OCI-LY3 (cell line): ENCODE data around the gene UROC1.

Experiments
- H2AFZ ChIP-seq: fragments of 200-600, 300-600 bp; shearing (Covaris generic); 2 replicates; pipeline ENCODE4 v1.6.0; 2014; ENCODE audit warnings: antibody characterized with exemption, low read depth, low read length
- H3K27ac ChIP-seq: fragments of 200-600, 300-600 bp; sonication (generic); 2 replicates; pipeline ENCODE4 v1.5.1; 2014; ENCODE audit warnings: mild to moderate bottlenecking, low read length, moderate library complexity, mixed read lengths
- H3K27me3 ChIP-seq: fragments of 200-600, 300-600 bp; sonication (generic); 2 replicates; pipeline ENCODE4 v1.6.1; 2014; ENCODE audit warnings: low read depth, low read length, mixed read lengths
- H3K36me3 ChIP-seq: fragments of 200-600, 300-600 bp; sonication (generic); replicated peaks from 2 replicates; pipeline ENCODE3; 2014; ENCODE audit warnings: low read depth, low read length, mixed read lengths
- H3K4me1 ChIP-seq: fragments of 300-600, 200-600 bp; sonication (generic); 2 replicates; pipeline ENCODE4 v1.6.1; 2014; ENCODE audit warnings: low read length, mixed read lengths
- H3K4me2 ChIP-seq: fragments of 200-600, 300-600 bp; sonication (generic); 2 replicates; pipeline ENCODE4 v1.6.1; 2014; ENCODE audit warnings: low read length, mixed read lengths
- H3K4me3 ChIP-seq: fragments of 300-600, 200-600 bp; sonication (generic); 2 replicates; pipeline ENCODE4 v1.5.1; 2014; ENCODE audit warnings: antibody characterized with exemption, mild to moderate bottlenecking, low read length, moderate library complexity
- H3K79me2 ChIP-seq: fragments of 300-600, 200-600 bp; shearing (Covaris generic); 2 replicates; pipeline ENCODE4 v1.6.1; 2014; ENCODE audit warnings: mild to moderate bottlenecking, low read length, mixed read lengths
- H3K9ac ChIP-seq: fragments of 300-600, 200-600 bp; shearing (Covaris generic); 2 replicates; pipeline ENCODE4 v1.6.0; 2014; ENCODE audit warnings: mild to moderate bottlenecking, low read length, moderate library complexity
- H3K9me3 ChIP-seq: fragments of 200-600, 300-600 bp; shearing (Covaris generic); 2 replicates; pipeline ENCODE4 v1.6.1; 2014; ENCODE audit warnings: low read length, mixed read lengths; ENCODE audit not compliant: insufficient read depth
- H4K20me1 ChIP-seq: fragments of 200-600, 300-600 bp; sonication (generic); 2 replicates; pipeline ENCODE4 v1.6.1; 2016; ENCODE audit warnings: low read length, mixed read lengths; ENCODE audit not compliant: insufficient read depth
- EZH2phosphoT487 ChIP-seq: fragments of 200-600 bp; shearing (Covaris generic); IDR thresholded peaks from 2 replicates; pipeline ENCODE4 v1.6.1; 2018; ENCODE audit warnings: antibody characterized with exemption, mixed run types, low read depth
- TF ChIP-seq, protein P1 (sequence below): fragments of 200-600, 300-600 bp; sonication (generic); IDR thresholded peaks from 2 replicates; pipeline ENCODE4 v1.5.1; 2014; ENCODE audit warnings: antibody characterized with exemption, low read length, low read depth

UROC1 gene

DNA sequence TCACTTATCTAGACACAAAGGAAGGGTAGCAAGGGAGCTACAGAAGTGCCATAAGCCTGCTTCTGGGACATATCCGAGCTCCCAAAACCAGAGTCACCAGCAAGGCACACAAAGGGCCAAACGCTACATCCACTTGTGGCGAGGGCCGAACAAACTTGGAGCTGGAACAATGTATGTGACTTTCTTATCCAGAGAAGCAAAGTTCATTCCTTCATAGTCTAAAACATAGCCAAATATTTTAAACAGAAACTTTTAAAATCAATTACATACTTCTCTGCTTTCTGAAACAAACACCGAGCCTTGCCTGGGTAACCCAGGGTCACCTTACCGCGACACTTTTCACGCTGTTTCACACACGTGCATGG lies 57.8 kb downstream of the UROC1 start:
- H3K79me2 ChIP-seq = no peaks in the 10 kb centered on the region; the same call in 1 of the 2 replicates
- no peak overlapping the region for H3K4me3 ChIP-seq
- no peak overlapping the region for H3K9ac ChIP-seq
- H3K4me2 ChIP-seq = no peak overlapping the region
- no peaks in the 10 kb centered on the region for H3K4me1 ChIP-seq
- H3K27me3 ChIP-seq = no peaks in the 10 kb centered on the region
- H2AFZ ChIP-seq = no peak overlapping the region
- no peaks in the 10 kb centered on the region for H3K9me3 ChIP-seq
- no peak overlapping the region for H3K27ac ChIP-seq
- TF ChIP-seq, protein P1, sequence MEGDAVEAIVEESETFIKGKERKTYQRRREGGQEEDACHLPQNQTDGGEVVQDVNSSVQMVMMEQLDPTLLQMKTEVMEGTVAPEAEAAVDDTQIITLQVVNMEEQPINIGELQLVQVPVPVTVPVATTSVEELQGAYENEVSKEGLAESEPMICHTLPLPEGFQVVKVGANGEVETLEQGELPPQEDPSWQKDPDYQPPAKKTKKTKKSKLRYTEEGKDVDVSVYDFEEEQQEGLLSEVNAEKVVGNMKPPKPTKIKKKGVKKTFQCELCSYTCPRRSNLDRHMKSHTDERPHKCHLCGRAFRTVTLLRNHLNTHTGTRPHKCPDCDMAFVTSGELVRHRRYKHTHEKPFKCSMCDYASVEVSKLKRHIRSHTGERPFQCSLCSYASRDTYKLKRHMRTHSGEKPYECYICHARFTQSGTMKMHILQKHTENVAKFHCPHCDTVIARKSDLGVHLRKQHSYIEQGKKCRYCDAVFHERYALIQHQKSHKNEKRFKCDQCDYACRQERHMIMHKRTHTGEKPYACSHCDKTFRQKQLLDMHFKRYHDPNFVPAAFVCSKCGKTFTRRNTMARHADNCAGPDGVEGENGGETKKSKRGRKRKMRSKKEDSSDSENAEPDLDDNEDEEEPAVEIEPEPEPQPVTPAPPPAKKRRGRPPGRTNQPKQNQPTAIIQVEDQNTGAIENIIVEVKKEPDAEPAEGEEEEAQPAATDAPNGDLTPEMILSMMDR = no peak
- TF ChIP-seq EZH2phosphoT487 = no peak
- H3K36me3 ChIP-seq = peaks cover 58% of the 10 kb centered on the region
- H4K20me1 ChIP-seq = no peaks in the 10 kb centered on the region

DNA sequence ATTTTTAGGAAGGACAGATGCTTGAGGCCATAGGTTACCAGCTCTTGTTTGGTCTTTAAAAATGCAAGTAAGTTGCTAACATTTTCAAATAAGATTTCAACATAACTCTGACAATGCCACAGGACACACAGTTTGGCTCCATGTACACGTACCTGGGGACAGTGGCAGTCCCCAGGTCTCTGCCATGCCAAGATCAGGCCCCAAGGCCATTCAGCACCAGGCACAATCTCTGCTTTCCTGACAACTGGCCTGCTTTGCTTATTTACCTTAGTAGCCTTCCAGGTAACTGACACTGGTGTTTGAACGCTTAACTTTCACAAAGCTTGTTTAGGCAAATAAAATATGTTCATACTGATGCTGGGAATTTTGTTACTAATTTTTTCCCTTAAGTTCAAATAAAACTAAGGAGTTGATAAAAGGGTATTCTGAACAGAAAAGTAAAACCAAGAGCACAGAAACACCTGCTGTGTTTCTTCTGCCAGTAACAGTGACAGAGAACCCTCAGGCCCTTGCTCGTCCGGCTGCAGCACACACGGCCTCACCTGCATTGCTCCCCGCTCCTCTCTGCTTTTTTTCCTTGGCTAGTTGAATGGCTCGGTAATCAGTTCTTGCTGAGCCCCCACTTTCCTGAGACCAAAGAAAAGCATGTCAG lies 58.3 kb downstream of the UROC1 start:
- H3K4me3 ChIP-seq = no peak overlapping the region
- no peak overlapping the region for H3K27ac ChIP-seq
- H3K36me3 ChIP-seq = peaks cover 57% of the 10 kb centered on the region
- H3K9me3 ChIP-seq = no peaks in the 10 kb centered on the region
- H3K4me2 ChIP-seq = no peak overlapping the region
- H4K20me1 ChIP-seq = no peaks in the 10 kb centered on the region
- H3K4me1 ChIP-seq = no peaks in the 10 kb centered on the region
- H3K9ac ChIP-seq = no peak overlapping the region
- H2AFZ ChIP-seq = no peak overlapping the region
- no peaks in the 10 kb centered on the region; the same call in 1 of the 2 replicates for H3K79me2 ChIP-seq
- H3K27me3 ChIP-seq = no peaks in the 10 kb centered on the region
- TF ChIP-seq, protein P1 = no peak

DNA sequence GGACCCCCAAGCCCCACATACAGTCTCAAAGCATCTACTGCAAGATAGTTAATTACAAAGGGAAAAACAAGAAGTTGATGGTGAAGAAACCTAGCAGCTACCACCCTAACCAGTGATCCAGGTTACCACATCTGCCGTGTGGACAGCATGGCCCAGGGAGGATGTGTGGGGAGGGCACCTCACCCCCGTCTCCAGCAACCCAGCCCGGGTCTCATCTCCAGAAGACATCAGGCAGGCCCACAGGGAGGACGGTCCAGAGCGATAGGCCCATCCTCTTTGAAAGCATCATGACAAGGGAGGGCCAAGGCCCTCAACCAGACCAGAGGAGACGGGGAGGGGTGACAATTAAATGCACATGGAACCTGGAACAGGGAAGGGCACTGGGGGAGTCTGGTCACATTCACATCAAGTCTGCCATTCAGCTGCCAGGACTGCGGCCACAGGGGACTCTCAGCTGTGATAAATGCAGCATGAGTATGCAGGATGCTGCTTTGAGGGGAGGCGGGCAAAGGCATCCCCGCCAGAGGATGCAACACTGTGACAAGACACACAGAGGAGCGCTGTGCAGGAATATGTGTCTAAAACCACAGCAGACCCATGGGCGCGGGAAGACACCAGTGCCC lies 60.7 kb downstream of the UROC1 start:
- H3K9ac ChIP-seq = no peak overlapping the region
- no peaks in the 10 kb centered on the region for H4K20me1 ChIP-seq
- H3K27ac ChIP-seq = no peak overlapping the region
- no peaks in the 10 kb centered on the region for H3K9me3 ChIP-seq
- no peak overlapping the region for H3K4me2 ChIP-seq
- H3K79me2 ChIP-seq = no peaks in the 10 kb centered on the region; the same call in 1 of the 2 replicates
- H3K4me1 ChIP-seq = no peaks in the 10 kb centered on the region
- peaks cover 45% of the 10 kb centered on the region for H3K36me3 ChIP-seq
- TF ChIP-seq EZH2phosphoT487 = no peak
- TF ChIP-seq, protein P1 = no peak
- H3K4me3 ChIP-seq = no peak overlapping the region
- no peaks in the 10 kb centered on the region for H3K27me3 ChIP-seq
- no peak overlapping the region for H2AFZ ChIP-seq

DNA sequence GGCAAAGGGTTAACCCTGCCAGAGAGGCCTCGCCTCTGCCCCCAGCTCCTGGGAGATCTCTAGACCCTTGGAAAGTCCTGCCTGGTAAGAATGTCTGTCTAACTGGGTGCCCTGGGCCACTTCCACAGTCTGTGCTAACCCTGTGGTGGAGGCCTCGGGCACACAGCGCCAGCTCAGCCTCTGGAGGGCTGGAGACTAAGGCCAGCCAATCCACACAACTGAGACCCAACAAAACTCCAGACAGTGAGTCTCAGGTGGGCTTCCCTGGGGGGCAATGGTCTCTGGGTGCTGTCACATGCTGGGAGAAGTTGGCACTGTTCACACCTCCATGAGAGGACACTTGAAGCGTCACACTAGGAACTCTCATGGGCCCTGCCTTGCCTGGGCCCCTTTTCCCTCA lies 61.4 kb downstream of the UROC1 start:
- Histone ChIP-seq H3K79me2 (no peaks in the 10 kb centered on the region; the same call in 1 of the 2 replicates), H3K36me3 (peaks cover 43% of the 10 kb centered on the region), H4K20me1 (no peaks in the 10 kb centered on the region)

More for the DNA sequence above, 61.4 kb downstream of the UROC1 start:
- Histone ChIP-seq H3K4me3 (no peak overlapping the region), H3K4me1 (no peaks in the 10 kb centered on the region), H3K4me2 (no peak overlapping the region), H3K9ac (no peak overlapping the region), H2AFZ (no peak overlapping the region), H3K9me3 (no peaks in the 10 kb centered on the region), H3K27me3 (no peaks in the 10 kb centered on the region), H3K27ac (no peak overlapping the region)
- TF ChIP-seq, protein P1 = no peak
- TF ChIP-seq EZH2phosphoT487 = no peak
